Fibroblast of skin of right quadriceps (primary cell): ENCODE results near the gene AMIGO3.
"Not testable (repeated sequence)": the region's sequence is repeated elsewhere in the genome, so short reads cannot be mapped to it uniquely, and the experiment has no call there.

ENCODE experiments used
- DNase-seq: peaks from one replicate; pipeline ENCODE4 v3.0.0-alpha.2; 2013

The AMIGO3 gene

GRCh38 chr3:49686346-49686745 lies 33.1 kb downstream of the AMIGO3 start:
- DNase-seq: not testable (repeated sequence)

- not testable (repeated sequence) for DNase-seq
Measured at GRCh38 chr3:49685846-49686245, 33.6 kb downstream of the AMIGO3 start.

- DNase-seq: not testable (repeated sequence)
Measured at GRCh38 chr3:49685103-49685502, 34.4 kb downstream of the AMIGO3 start.

- not testable (repeated sequence) for DNase-seq
Measured at GRCh38 chr3:49684453-49684852, 35.0 kb downstream of the AMIGO3 start.

- DNase-seq: no peak
Measured at GRCh38 chr3:49683162-49683561, 36.3 kb downstream of the AMIGO3 start.

- DNase-seq: no peak
Measured at GRCh38 chr3:49681543-49681942, 37.9 kb downstream of the AMIGO3 start.

GRCh38 chr3:49681232-49681522 lies 38.3 kb downstream of the AMIGO3 start:
- DNase-seq: no peak

- no peak for DNase-seq
Measured at GRCh38 chr3:49680493-49681231, 38.8 kb downstream of the AMIGO3 start.

GRCh38 chr3:49675912-49676311 lies 43.6 kb downstream of the AMIGO3 start:
- no peak for DNase-seq

GRCh38 chr3:49674497-49674983 lies 44.9 kb downstream of the AMIGO3 start:
- no peak for DNase-seq

GRCh38 chr3:49673715-49674496 lies 45.6 kb downstream of the AMIGO3 start, which contains the start of gene APEH:
APEH (plus strand) TSS chr3:49674351; CDS start chr3:49674402, 51 bp downstream.
- peak; percentile 98 for DNase-seq

- DNase-seq: no peak
Measured at GRCh38 chr3:49673121-49673714, 46.3 kb downstream of the AMIGO3 start.

GRCh38 chr3:49671291-49672288 lies 47.9 kb downstream of the AMIGO3 start:
- peak; percentile 52 for DNase-seq

GRCh38 chr3:49670940-49671290 lies 48.6 kb downstream of the AMIGO3 start:
- no peak for DNase-seq

GRCh38 chr3:49669352-49669751 lies 50.1 kb downstream of the AMIGO3 start:
- no peak for DNase-seq

- no peak for DNase-seq
Measured at GRCh38 chr3:49668861-49669260, 50.6 kb downstream of the AMIGO3 start.

- no peak for DNase-seq
Measured at GRCh38 chr3:49668414-49668797, 51.1 kb downstream of the AMIGO3 start.

- no peak for DNase-seq
Measured at GRCh38 chr3:49667701-49668413, 51.6 kb downstream of the AMIGO3 start.
